PC-3 (cell line): Measurements from ENCODE around the gene OASL. TPM values are rescaled to one million over a fixed set of nuclear protein-coding genes. Genes with fewer than 3 reads are reported as not detected.

Experiments
- ATAC-seq: fragments of 200-7000 bp; cut with Tn5 transposase; 2 replicates; pipeline ENCODE4 v1.9.1; 2020; ENCODE audit warnings: mild to moderate bottlenecking, moderate library complexity
- BruUV-seq: library from RNA; stranded (reverse); fragments of 400-500 nt; replicated peaks from 2 replicates; lab custom pipeline; 2021; lab: Mats Ljungman, UMichigan
- CTCF ChIA-PET: fragments of 300-600 bp; sonication (Branson Sonifier 250); formaldehyde crosslinking; loops from one replicate; lab custom pipeline; 2022; ENCODE audit warnings: antibody characterized with exemption; lab: Charles Lee
- POLR2A ChIA-PET: fragments of 300-600 bp; sonication (Branson Sonifier 250); formaldehyde crosslinking; loops from one replicate; lab custom pipeline; 2022; ENCODE audit warnings: antibody characterized with exemption; ENCODE audit not compliant: unreplicated experiment; lab: Charles Lee
- DNase-seq: peaks from one replicate; pipeline ENCODE4 v3.0.0-alpha.2; 2015
- H2AFZ ChIP-seq: fragments of 300-600 bp; sonication (generic); 2 replicates; pipeline ENCODE4 v1.6.0; 2016; ENCODE audit warnings: antibody characterized with exemption, low read length
- H3F3A ChIP-seq: fragments of 300-600 bp; sonication (generic); one replicate; pipeline ENCODE4 v1.6.0; 2017; ENCODE audit warnings: antibody characterized with exemption, low read length, control low read depth, mild to moderate bottlenecking; ENCODE audit not compliant: unreplicated experiment
- H3K27ac ChIP-seq: fragments of 300-600 bp; sonication (generic); 2 replicates; pipeline ENCODE4 v1.5.1; 2016; ENCODE audit warnings: mild to moderate bottlenecking, low read length
- H3K27me3 ChIP-seq: fragments of 300-600 bp; sonication (generic); 2 replicates; pipeline ENCODE4 v1.6.1; 2016; ENCODE audit warnings: low read length, mixed read lengths
- H3K36me3 ChIP-seq: fragments of 300-600 bp; sonication (generic); 2 replicates; pipeline ENCODE4 v1.6.1; 2016; ENCODE audit warnings: low read depth, mixed run types, low read length, mixed read lengths
- H3K4me1 ChIP-seq: fragments of 300-600 bp; sonication (generic); 2 replicates; pipeline ENCODE4 v1.5.1; 2016; ENCODE audit warnings: low read length; ENCODE audit not compliant: insufficient read depth
- H3K4me2 ChIP-seq: fragments of 300-600 bp; sonication (generic); 2 replicates; pipeline ENCODE4 v1.6.0; 2016; ENCODE audit warnings: low read length
- H3K4me3 ChIP-seq: fragments of 300-600 bp; sonication (generic); 2 replicates; pipeline ENCODE4 v1.5.1; 2016; ENCODE audit warnings: mild to moderate bottlenecking, low read length, mixed read lengths
- H3K79me2 ChIP-seq: fragments of 300-600 bp; sonication (generic); 2 replicates; pipeline ENCODE4 v1.6.1; 2017; ENCODE audit warnings: low read length, mixed read lengths
- H3K9ac ChIP-seq: fragments of 300-600 bp; sonication (generic); 2 replicates; pipeline ENCODE4 v1.6.0; 2016; ENCODE audit warnings: mild to moderate bottlenecking, low read length
- H3K9me2 ChIP-seq: fragments of 300-600 bp; sonication (generic); replicated peaks from 2 replicates; pipeline ENCODE4 v1.6.1; 2016; ENCODE audit warnings: mixed run types, low read length, mixed read lengths
- H3K9me3 ChIP-seq: fragments of 300-600 bp; sonication (generic); 2 replicates; pipeline ENCODE4 v1.6.1; 2016; ENCODE audit warnings: low read length, mixed read lengths
- H4K20me1 ChIP-seq: fragments of 300-600 bp; sonication (generic); 2 replicates; pipeline ENCODE4 v1.6.1; 2016; ENCODE audit warnings: low read length, mixed read lengths
- EZH2 ChIP-seq: fragments of 300-600 bp; sonication (generic); IDR thresholded peaks from one replicate; pipeline ENCODE4 v1.6.1; 2017; ENCODE audit warnings: antibody characterized with exemption, mild to moderate bottlenecking, low read length; ENCODE audit not compliant: unreplicated experiment
- EZH2phosphoT487 ChIP-seq: fragments of 300-600 bp; sonication (generic); IDR thresholded peaks from 2 replicates; pipeline ENCODE4 v1.6.1; 2018; ENCODE audit warnings: mild to moderate bottlenecking, antibody characterized with exemption, low read length, borderline replicate concordance
- intact Hi-C: fragments of 100-400 bp; cut with micrococcal nuclease; formaldehyde crosslinking; loops from 2 replicates; pipeline ENCODE4 v1.9.0; 2023
- total RNA-seq: library from RNA; depleted of rRNA; stranded (reverse); fragments of >200 nt; gene quantifications from 2 replicates; pipeline ENCODE4 v1.2.3, GENCODE V29; 2014
- TF ChIP-seq, protein P1 (sequence below): fragments of 300-600 bp; sonication (generic); conservative IDR thresholded peaks from 2 replicates; pipeline ENCODE4 v1.5.1; 2017; ENCODE audit warnings: antibody characterized with exemption, low read depth, mild to moderate bottlenecking, low read length

Gene OASL
- total RNA-seq, 1 experiment from 2014 or later = 7.6 TPM

DNA sequence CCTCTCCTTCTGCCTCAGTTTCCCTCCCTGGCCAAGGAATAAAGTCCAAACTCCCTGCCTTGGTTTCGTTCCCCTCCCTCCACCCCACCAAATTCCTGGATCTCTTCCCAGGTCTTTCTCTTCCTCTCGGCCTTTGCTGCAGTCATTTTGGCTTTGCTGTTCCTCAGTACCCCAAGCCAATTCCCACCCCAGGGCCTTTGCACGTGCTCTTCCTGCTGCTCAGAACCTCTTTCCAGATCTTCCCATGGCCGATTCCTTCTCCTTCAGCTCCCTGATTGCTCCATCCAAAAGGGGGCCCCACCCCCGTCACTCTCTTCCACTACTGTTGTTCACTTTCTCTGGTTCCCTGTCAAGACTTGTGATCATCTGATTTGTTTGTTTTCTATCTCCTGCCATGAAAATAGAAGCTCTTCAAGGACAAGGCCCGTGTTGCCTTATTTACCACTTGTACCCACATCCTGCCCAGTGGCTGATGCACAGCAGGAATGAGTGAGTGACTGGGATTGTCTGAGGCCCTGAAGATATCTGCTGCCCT lies 57.6 kb downstream of the OASL start:
- Histone ChIP-seq H3K4me3 (no peak overlapping the region), H3K4me2 (no peak overlapping the region), H3K4me1 (no peaks in the 10 kb centered on the region), H2AFZ (no peak overlapping the region), H3K27ac (no peak overlapping the region), H3F3A (no peaks in the 10 kb centered on the region), H3K9me3 (no peaks in the 10 kb centered on the region), H3K9ac (no peak overlapping the region), H3K79me2 (no peaks in the 10 kb centered on the region), H3K27me3 (no peaks in the 10 kb centered on the region), H3K9me2 (no peaks in the 10 kb centered on the region), H3K36me3 (no peaks in the 10 kb centered on the region), H4K20me1 (no peaks in the 10 kb centered on the region)
- TF ChIP-seq EZH2phosphoT487 (no peak), EZH2 (no peak)
- TF ChIP-seq, protein P1, sequence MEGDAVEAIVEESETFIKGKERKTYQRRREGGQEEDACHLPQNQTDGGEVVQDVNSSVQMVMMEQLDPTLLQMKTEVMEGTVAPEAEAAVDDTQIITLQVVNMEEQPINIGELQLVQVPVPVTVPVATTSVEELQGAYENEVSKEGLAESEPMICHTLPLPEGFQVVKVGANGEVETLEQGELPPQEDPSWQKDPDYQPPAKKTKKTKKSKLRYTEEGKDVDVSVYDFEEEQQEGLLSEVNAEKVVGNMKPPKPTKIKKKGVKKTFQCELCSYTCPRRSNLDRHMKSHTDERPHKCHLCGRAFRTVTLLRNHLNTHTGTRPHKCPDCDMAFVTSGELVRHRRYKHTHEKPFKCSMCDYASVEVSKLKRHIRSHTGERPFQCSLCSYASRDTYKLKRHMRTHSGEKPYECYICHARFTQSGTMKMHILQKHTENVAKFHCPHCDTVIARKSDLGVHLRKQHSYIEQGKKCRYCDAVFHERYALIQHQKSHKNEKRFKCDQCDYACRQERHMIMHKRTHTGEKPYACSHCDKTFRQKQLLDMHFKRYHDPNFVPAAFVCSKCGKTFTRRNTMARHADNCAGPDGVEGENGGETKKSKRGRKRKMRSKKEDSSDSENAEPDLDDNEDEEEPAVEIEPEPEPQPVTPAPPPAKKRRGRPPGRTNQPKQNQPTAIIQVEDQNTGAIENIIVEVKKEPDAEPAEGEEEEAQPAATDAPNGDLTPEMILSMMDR = no peak
- ChIA-PET POLR2A (no interaction called here), CTCF (no interaction called here)
- no peak for ATAC-seq
- DNase-seq = no peak
- BruUV-seq = no TSS peak
- intact Hi-C loops = no loop called here

DNA sequence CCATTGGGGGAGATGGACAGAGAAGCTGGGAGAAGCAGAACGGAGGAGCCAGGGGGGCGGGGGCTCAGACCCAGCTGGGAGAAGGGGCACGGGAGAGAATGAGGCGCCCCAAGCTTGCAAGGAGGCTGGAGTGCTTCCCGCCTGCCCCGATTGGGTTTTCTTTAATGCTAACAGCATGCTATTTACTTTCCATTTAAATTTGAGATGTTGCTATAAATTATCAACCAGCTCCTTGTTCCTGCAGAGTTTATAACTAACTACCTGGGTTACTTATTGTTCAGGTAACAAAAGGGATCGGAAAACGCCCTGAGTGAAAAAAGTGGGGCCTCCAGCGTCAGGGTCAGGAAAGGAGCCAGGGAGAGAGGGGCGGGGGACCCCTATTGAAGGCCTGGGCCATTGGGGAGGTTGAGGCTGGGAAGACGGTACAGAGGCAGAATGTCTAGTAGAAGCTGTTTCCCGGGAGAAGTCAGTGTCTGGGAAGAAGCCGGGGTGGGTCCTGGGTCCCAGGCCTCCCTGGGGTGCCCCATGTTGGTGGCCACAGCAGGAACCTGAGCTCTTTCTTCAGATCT lies 58.2 kb downstream of the OASL start:
- no peaks in the 10 kb centered on the region for H3K9me2 ChIP-seq
- no peak overlapping the region for H3K27ac ChIP-seq
- H3K4me1 ChIP-seq = no peaks in the 10 kb centered on the region
- POLR2A ChIA-PET = no interaction called here
- H2AFZ ChIP-seq = no peak overlapping the region
- no peaks in the 10 kb centered on the region for H3F3A ChIP-seq
- H4K20me1 ChIP-seq = no peaks in the 10 kb centered on the region
- TF ChIP-seq, protein P1 = no peak
- no peak for TF ChIP-seq EZH2phosphoT487
- no peak for TF ChIP-seq EZH2
- DNase-seq = no peak
- H3K4me2 ChIP-seq = no peak overlapping the region
- no TSS peak for BruUV-seq
- H3K4me3 ChIP-seq = no peak overlapping the region
- no peaks in the 10 kb centered on the region for H3K27me3 ChIP-seq
- no peak for ATAC-seq
- no peaks in the 10 kb centered on the region for H3K79me2 ChIP-seq
- no peaks in the 10 kb centered on the region for H3K36me3 ChIP-seq
- H3K9me3 ChIP-seq = no peaks in the 10 kb centered on the region
- intact Hi-C loops = no loop called here
- CTCF ChIA-PET = no interaction called here
- H3K9ac ChIP-seq = no peak overlapping the region
